Mucosa of stomach (tissue), 1 donor: ENCODE data around the gene FAM229A.
A peak's percentile ranks its signal among the peaks of the same experiment; 100 is the strongest.

Experiments used
- H3K27me3 ChIP-seq: one replicate; pipeline ENCODE4 v1.7.0; 2013; ENCODE audit warnings: mild to moderate bottlenecking, low read length; ENCODE audit not compliant: control insufficient read depth, insufficient read depth
- H3K36me3 ChIP-seq: one replicate; pipeline ENCODE4 v1.7.0; 2013; ENCODE audit warnings: low read length; ENCODE audit not compliant: control insufficient read depth, insufficient read depth
- H3K4me1 ChIP-seq: one replicate; pipeline ENCODE4 v1.7.0; 2013; ENCODE audit warnings: mild to moderate bottlenecking, low read length; ENCODE audit not compliant: control insufficient read depth, insufficient read depth
- H3K4me3 ChIP-seq: one replicate; pipeline ENCODE4 v1.7.0; 2013; ENCODE audit warnings: low read length
- H3K9ac ChIP-seq: one replicate; pipeline ENCODE4 v1.7.0; 2013; ENCODE audit warnings: mild to moderate bottlenecking, low read length, moderate library complexity
- H3K9me3 ChIP-seq: one replicate; pipeline ENCODE4 v1.7.0; 2013; ENCODE audit warnings: mild to moderate bottlenecking, low read length, moderate library complexity; ENCODE audit not compliant: control insufficient read depth
- donor health status: Pancreatic carcinoma.

Gene FAM229A

GRCh38 chr1:32338637-32339145 lies 23.6 kb downstream of the FAM229A start:
- Histone ChIP-seq H3K9ac (peak overlapping the region; percentile 52), H3K27me3 (no peaks in the 10 kb centered on the region), H3K4me3 (no peak overlapping the region), H3K9me3 (no peaks in the 10 kb centered on the region), H3K36me3 (no peaks in the 10 kb centered on the region), H3K4me1 (peaks cover 56% of the 10 kb centered on the region)

DNA sequence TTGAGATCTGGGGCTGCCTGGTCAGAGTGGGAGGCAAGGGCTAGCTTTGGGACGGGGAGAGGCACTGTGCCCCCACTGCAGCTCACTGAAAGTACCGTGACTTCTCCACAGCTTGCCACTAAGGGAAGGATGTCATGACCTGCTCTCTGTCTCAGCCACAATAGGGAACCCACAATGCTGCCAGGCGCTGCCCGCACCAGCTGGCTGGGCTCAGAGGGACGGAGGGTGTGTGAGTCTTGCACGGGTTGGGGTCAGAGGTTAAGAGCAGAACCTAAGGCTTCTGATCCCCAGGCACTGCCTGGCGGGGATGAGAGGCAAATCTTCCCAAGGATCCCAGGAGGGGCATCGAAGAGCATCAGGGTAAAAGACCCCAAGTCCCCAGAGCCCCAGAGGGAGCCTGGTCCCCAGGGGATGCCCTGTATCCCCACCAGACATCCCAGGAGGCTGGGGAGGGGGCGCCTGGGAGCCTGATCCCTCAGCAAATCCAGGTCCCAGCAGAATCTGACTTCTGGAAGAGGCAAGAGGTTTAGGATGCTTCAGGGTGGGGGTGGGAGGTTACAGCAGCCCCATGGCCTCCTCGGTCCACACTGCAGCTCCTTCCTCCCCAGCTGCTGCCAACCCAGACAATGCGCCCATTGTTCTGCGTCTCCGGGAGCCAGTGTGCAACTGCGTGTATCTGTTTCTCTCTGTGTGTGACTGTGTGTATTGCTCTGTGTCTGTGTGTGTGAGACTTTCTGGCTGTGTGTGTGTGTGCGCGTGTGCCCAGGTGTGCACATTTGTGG lies 24.2 kb downstream of the FAM229A start:
- Histone ChIP-seq H3K4me1 (peaks cover 60% of the 10 kb centered on the region), H3K9ac (peak overlapping the region; percentile 52), H3K27me3 (no peaks in the 10 kb centered on the region), H3K4me3 (no peak overlapping the region), H3K36me3 (no peaks in the 10 kb centered on the region), H3K9me3 (no peaks in the 10 kb centered on the region)

DNA sequence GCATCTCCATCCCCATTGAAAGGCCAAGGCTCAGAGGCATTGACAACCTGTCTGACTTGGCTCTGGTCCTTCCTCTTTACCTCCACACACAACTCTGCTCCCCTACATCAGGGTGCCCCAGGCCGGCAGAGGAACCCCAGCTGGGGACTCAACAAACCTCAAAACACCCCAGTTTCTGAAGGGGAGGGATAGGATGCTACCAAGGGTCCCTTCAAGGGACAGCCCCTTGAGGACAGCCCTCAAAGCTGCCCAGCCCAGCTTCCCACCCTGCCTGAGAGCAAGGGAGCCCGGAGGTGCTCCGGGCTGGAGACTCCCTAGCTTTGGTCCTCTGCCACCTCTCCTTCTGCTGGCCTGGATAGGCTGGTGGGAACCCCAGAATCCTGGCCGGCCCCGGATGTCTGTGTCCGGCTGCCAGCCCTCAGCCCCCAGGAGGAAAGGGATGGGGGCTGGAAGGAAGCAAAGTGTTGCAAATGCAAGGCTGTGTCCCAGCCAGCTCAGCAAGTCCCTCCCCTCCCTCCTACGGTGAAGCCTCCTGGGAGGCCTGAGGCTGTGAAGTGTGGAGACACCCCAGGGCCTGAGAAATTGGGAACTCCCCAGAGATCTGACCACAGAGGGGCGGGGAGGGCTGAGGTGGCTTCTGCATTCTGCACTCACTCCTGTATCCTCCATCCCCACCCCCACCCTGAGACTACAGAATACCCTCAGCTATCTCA lies 25.2 kb downstream of the FAM229A start:
- Histone ChIP-seq H3K36me3 (no peaks in the 10 kb centered on the region), H3K9ac (no peak overlapping the region), H3K27me3 (no peaks in the 10 kb centered on the region), H3K4me3 (no peak overlapping the region), H3K9me3 (no peaks in the 10 kb centered on the region), H3K4me1 (peaks cover 62% of the 10 kb centered on the region)

GRCh38 chr1:32336591-32336932 lies 25.7 kb downstream of the FAM229A start:
- H3K27me3 ChIP-seq, result no peaks in the 10 kb centered on the region
- no peaks in the 10 kb centered on the region for H3K36me3 ChIP-seq
- no peaks in the 10 kb centered on the region for H3K9me3 ChIP-seq
- H3K4me1 ChIP-seq, result peaks cover 61% of the 10 kb centered on the region
- no peak overlapping the region for H3K9ac ChIP-seq
- no peak overlapping the region for H3K4me3 ChIP-seq

GRCh38 chr1:32335790-32336590 lies 26.3 kb downstream of the FAM229A start, which contains the start of gene MARCKSL1:
MARCKSL1 (minus strand) TSS chr1:32336233; CDS start chr1:32336033, 200 bp downstream.
- H3K4me1 ChIP-seq, result peaks cover 60% of the 10 kb centered on the region
- no peaks in the 10 kb centered on the region for H3K36me3 ChIP-seq
- peak within 1 kb of the TSS; percentile 18 for H3K4me3 ChIP-seq
- peak within 1 kb of the TSS; percentile 69 for H3K9ac ChIP-seq
- H3K9me3 ChIP-seq, result no peaks in the 10 kb centered on the region
- no peaks in the 10 kb centered on the region for H3K27me3 ChIP-seq

- peak overlapping the region; percentile 69 for H3K9ac ChIP-seq
- H3K36me3 ChIP-seq, result no peaks in the 10 kb centered on the region
- no peaks in the 10 kb centered on the region for H3K27me3 ChIP-seq
- peaks cover 60% of the 10 kb centered on the region for H3K4me1 ChIP-seq
- H3K9me3 ChIP-seq, result no peaks in the 10 kb centered on the region
- no peak overlapping the region for H3K4me3 ChIP-seq
These were observed 26.8 kb downstream of the FAM229A start for GRCh38 chr1:32335535-32335789.

DNA sequence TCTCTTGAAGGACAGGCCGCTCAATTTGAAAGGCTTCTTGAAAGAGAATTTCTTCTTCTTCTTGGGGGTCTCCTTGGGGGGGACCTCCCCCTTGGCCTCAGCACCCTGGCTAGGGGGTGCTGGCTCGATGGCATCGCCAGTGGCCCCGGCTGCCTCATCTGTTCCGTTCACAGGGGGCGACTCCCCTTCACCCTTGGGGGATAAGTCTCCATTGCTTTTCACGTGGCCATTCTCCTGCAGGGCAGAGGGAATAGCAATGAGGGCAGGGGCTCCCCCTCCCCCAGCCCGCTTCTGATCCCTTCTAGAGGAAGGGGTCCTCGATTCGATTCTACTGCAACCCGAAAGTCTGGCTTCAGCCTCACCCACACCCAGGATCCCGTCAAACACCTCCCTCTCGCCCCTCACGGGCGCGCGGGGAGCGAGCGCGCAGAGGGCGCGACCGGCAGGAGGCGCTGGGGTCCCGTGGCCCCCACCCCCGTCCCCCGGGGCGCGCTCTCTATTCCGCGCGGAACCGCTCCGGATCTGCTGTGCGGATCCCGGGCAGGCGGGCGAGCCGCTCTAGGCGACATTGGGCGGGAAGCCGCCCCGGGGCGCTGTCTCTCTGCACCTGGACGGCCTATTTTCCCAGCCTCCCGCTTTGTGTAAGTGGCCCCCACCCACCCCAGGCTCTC lies 27.3 kb downstream of the FAM229A start:
- Histone ChIP-seq H3K4me1 (peaks cover 60% of the 10 kb centered on the region), H3K9me3 (no peaks in the 10 kb centered on the region), H3K4me3 (peak overlapping the region; percentile 18), H3K36me3 (no peaks in the 10 kb centered on the region), H3K27me3 (no peaks in the 10 kb centered on the region), H3K9ac (peak overlapping the region; percentile 69)

DNA sequence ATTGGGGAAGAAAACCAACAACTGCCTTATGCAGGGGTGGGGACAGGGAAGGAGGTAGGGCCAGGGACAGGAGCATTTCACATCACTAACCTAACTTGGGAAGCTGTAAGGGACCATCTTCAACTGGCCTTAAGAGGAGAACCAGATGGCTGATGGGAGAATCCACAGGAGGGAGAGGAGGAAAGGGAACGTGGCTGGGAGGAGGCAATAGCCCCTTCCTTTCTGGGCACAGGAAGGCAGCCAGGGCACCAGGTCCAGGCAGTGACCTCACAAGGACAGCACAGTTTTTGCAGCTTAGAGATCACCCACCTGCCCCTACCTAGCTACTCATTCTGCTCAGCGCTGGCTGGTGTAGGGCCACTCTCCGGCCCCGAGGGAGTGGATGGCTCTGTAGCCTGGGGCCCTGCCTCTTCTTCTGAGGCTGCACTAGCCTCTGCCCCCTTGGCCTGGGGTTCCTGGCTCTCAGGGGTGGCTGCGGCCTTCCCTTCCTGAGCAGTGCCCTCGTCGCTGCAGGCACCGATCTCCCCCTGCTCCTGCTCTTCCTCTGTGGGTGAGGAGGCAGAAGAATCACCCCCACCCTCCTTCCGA lies 27.9 kb downstream of the FAM229A start:
- H3K4me1 ChIP-seq, result peaks cover 60% of the 10 kb centered on the region

DNA sequence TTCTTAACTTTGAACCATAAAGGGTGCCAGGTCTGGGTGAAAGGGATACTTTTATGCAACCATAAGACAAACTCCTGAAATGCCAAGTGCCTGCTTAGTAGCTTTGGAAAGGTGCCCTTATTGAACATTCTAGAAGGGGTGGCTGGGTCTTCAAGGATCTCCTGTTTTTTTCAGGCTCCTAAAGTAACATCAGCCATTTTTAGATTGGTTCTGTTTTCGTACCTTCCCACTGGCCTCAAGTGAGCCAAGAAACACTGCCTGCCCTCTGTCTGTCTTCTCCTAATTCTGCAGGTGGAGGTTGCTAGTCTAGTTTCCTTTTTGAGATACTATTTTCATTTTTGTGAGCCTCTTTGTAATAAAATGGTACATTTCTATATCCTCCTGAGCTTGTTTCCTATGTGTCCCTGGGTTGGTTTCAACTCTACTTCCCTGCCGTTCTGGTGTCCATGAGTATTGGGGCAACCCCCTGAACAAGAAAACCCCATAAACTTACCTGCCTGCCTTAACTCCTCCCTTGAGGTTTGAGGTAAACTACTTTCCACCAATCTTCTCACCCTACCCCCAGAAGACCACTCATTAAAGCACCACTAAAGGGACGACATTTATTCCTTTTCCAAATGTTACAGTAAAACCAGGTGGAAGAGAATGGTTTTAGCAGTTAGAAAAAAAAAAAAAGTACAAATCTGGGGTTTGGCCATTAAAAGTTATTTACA lies 28.9 kb downstream of the FAM229A start:
- H3K27me3 ChIP-seq, result no peaks in the 10 kb centered on the region
- peaks cover 50% of the 10 kb centered on the region for H3K4me1 ChIP-seq
- peaks cover 12% of the 10 kb centered on the region for H3K36me3 ChIP-seq
- H3K4me3 ChIP-seq, result peak overlapping the region; percentile 18
- peak overlapping the region; percentile 69 for H3K9ac ChIP-seq
- H3K9me3 ChIP-seq, result no peaks in the 10 kb centered on the region

More for the DNA sequence above, 27.9 kb downstream of the FAM229A start:
- Histone ChIP-seq H3K9ac (peak overlapping the region; percentile 69), H3K9me3 (no peaks in the 10 kb centered on the region), H3K4me3 (peak overlapping the region; percentile 18), H3K27me3 (no peaks in the 10 kb centered on the region), H3K36me3 (peaks cover 3% of the 10 kb centered on the region)

GRCh38 chr1:32332290-32333079 lies 29.8 kb downstream of the FAM229A start:
- H3K9me3 ChIP-seq, result no peaks in the 10 kb centered on the region
- no peaks in the 10 kb centered on the region for H3K27me3 ChIP-seq
- H3K4me3 ChIP-seq, result no peak overlapping the region
- peaks cover 41% of the 10 kb centered on the region for H3K4me1 ChIP-seq
- H3K9ac ChIP-seq, result peak overlapping the region; percentile 3
- peaks cover 12% of the 10 kb centered on the region for H3K36me3 ChIP-seq
